Large intestine (tissue), 3 donors: ENCODE results near the gene SYNDIG1. TPM values are rescaled to one million over a fixed set of nuclear protein-coding genes. Genes with fewer than 3 reads are reported as not detected.

Source experiments
- DNase-seq, 2 donors: peaks; one replicate each; pipeline versions ENCODE4 v3.0.0 to v3.0.0-alpha.2; 2013
- H3K27ac ChIP-seq: one replicate; pipeline ENCODE4 v1.5.1; 2013; ENCODE audit warnings: low read length
- H3K27me3 ChIP-seq: 2 replicates; pipeline ENCODE4 v1.6.1; 2013; ENCODE audit warnings: low read length; ENCODE audit not compliant: control insufficient read depth, insufficient read depth
- H3K36me3 ChIP-seq: 2 replicates; pipeline ENCODE4 v1.6.1; 2013; ENCODE audit warnings: low read length; ENCODE audit not compliant: control insufficient read depth, insufficient read depth
- H3K4me1 ChIP-seq: one replicate; pipeline ENCODE4 v1.6.1; 2013; ENCODE audit warnings: low read length; ENCODE audit not compliant: control insufficient read depth, insufficient read depth
- H3K4me3 ChIP-seq: one replicate; pipeline ENCODE4 v1.5.1; 2013; ENCODE audit warnings: low read length
- H3K9me3 ChIP-seq: one replicate; pipeline ENCODE4 v1.6.1; 2013; ENCODE audit warnings: mild to moderate bottlenecking, low read depth, low read length, moderate library complexity; ENCODE audit not compliant: control insufficient read depth
- WGBS: methylation state at CpG from one replicate; pipeline ENCODE4 v1.1.5; 2013; ENCODE audit warnings: low lambda C conversion rate; ENCODE audit not compliant: insufficient coverage; 5-methylcytosine and 5-hydroxymethylcytosine counted together
- polyA plus RNA-seq: library from polyadenylated mRNA; unstranded; fragments of 120-200 nt; gene quantifications from one replicate; pipeline ENCODE4 v1.2.1, GENCODE V29; 2013

The SYNDIG1 gene
- polyA plus RNA-seq, 1 donor, result 2.0 TPM

- Histone ChIP-seq H3K27ac (no peak overlapping the region), H3K36me3 (no peaks in the 10 kb centered on the region), H3K27me3 (peaks cover 34% of the 10 kb centered on the region), H3K9me3 (no peaks in the 10 kb centered on the region), H3K4me3 (no peak overlapping the region), H3K4me1 (peaks cover 11% of the 10 kb centered on the region)
- 83% methylated on average over 1 of the region's 3 CpGs for WGBS
- DNase-seq, result no peak
Observed at GRCh38 chr20:24472426-24472825, 3.0 kb downstream of the SYNDIG1 start.

- Histone ChIP-seq H3K36me3 (no peaks in the 10 kb centered on the region), H3K4me1 (peaks cover 11% of the 10 kb centered on the region), H3K27me3 (peaks cover 25% of the 10 kb centered on the region), H3K4me3 (no peak overlapping the region), H3K27ac (no peak overlapping the region), H3K9me3 (no peaks in the 10 kb centered on the region)
- no peak for DNase-seq
- 100% methylated on average over 1 of the region's 7 CpGs for WGBS
Observed at GRCh38 chr20:24473435-24474223, 4.2 kb downstream of the SYNDIG1 start.

GRCh38 chr20:24477831-24478547 is 8.6 kb downstream of the SYNDIG1 start:
- Histone ChIP-seq H3K9me3 (no peaks in the 10 kb centered on the region), H3K4me3 (no peak overlapping the region), H3K36me3 (no peaks in the 10 kb centered on the region), H3K4me1 (no peaks in the 10 kb centered on the region), H3K27me3 (no peaks in the 10 kb centered on the region), H3K27ac (no peak overlapping the region)
- no peak for DNase-seq
- no CpG with 5 or more reads among the region's 11 CpGs for WGBS

GRCh38 chr20:24478584-24478983 is 9.2 kb downstream of the SYNDIG1 start:
- no peak overlapping the region for H3K27ac ChIP-seq
- no CpG with 5 or more reads among the region's 7 CpGs for WGBS
- H3K4me3 ChIP-seq, result no peak overlapping the region

GRCh38 chr20:24479106-24479505 is 9.7 kb downstream of the SYNDIG1 start:
- Histone ChIP-seq H3K27ac (no peak overlapping the region), H3K4me1 (no peaks in the 10 kb centered on the region), H3K36me3 (no peaks in the 10 kb centered on the region), H3K27me3 (no peaks in the 10 kb centered on the region), H3K9me3 (no peaks in the 10 kb centered on the region), H3K4me3 (no peak overlapping the region)
- WGBS, result no CpG with 5 or more reads among the region's 4 CpGs
- no peak for DNase-seq

More at GRCh38 chr20:24478584-24478983, 9.2 kb downstream of the SYNDIG1 start:
- Histone ChIP-seq H3K9me3 (no peaks in the 10 kb centered on the region), H3K36me3 (no peaks in the 10 kb centered on the region), H3K27me3 (no peaks in the 10 kb centered on the region), H3K4me1 (no peaks in the 10 kb centered on the region)
- DNase-seq, result no peak

- Histone ChIP-seq H3K4me1 (no peaks in the 10 kb centered on the region), H3K27ac (no peak overlapping the region), H3K4me3 (no peak overlapping the region), H3K27me3 (no peaks in the 10 kb centered on the region), H3K36me3 (no peaks in the 10 kb centered on the region), H3K9me3 (no peaks in the 10 kb centered on the region)
- WGBS, result no CpG with 5 or more reads among the region's 4 CpGs
- no peak for DNase-seq
Observed at GRCh38 chr20:24479595-24479994, 10.2 kb downstream of the SYNDIG1 start.

GRCh38 chr20:24480509-24480908 is 11.1 kb downstream of the SYNDIG1 start:
- no peak for DNase-seq
- Histone ChIP-seq H3K9me3 (no peaks in the 10 kb centered on the region), H3K4me3 (no peak overlapping the region), H3K27ac (no peak overlapping the region), H3K27me3 (no peaks in the 10 kb centered on the region), H3K4me1 (no peaks in the 10 kb centered on the region), H3K36me3 (no peaks in the 10 kb centered on the region)
- 100% methylated on average over 2 of the region's 4 CpGs for WGBS

GRCh38 chr20:24481173-24481572 is 11.7 kb downstream of the SYNDIG1 start:
- H3K27me3 ChIP-seq, result no peaks in the 10 kb centered on the region
- H3K4me1 ChIP-seq, result no peaks in the 10 kb centered on the region
- DNase-seq, result no peak
- H3K36me3 ChIP-seq, result no peaks in the 10 kb centered on the region
- H3K27ac ChIP-seq, result no peak overlapping the region
- no peak overlapping the region for H3K4me3 ChIP-seq
- WGBS, result no CpG with 5 or more reads among the region's 7 CpGs
- no peaks in the 10 kb centered on the region for H3K9me3 ChIP-seq

- WGBS, result 71% methylated on average over 1 of the region's 18 CpGs
- DNase-seq, result no peak
- H3K27me3 ChIP-seq, result no peaks in the 10 kb centered on the region
- H3K4me3 ChIP-seq, result no peak overlapping the region
- no peaks in the 10 kb centered on the region for H3K36me3 ChIP-seq
- no peak overlapping the region for H3K27ac ChIP-seq
- H3K9me3 ChIP-seq, result no peaks in the 10 kb centered on the region
- no peaks in the 10 kb centered on the region for H3K4me1 ChIP-seq
Observed at GRCh38 chr20:24483435-24484080, 14.1 kb downstream of the SYNDIG1 start.

- Histone ChIP-seq H3K36me3 (no peaks in the 10 kb centered on the region), H3K27ac (no peak overlapping the region), H3K4me3 (no peak overlapping the region), H3K9me3 (no peaks in the 10 kb centered on the region), H3K4me1 (no peaks in the 10 kb centered on the region), H3K27me3 (no peaks in the 10 kb centered on the region)
- WGBS, result 83% methylated on average over 1 of the region's 8 CpGs
- no peak for DNase-seq
Observed at GRCh38 chr20:24484081-24484450, 14.6 kb downstream of the SYNDIG1 start.
